SIG-M5 treated with dmso at 0.1 percent for 504 hours (cell line): ENCODE data around the gene NFILZ.
A peak's percentile ranks its signal among the peaks of the same experiment; 100 is the strongest.

Experiments used
- DNase-seq: peaks from one replicate; lab custom pipeline; 2025; ENCODE audit not compliant: unreplicated experiment; lab: John Stamatoyannopoulos, UW

The NFILZ gene

DNA sequence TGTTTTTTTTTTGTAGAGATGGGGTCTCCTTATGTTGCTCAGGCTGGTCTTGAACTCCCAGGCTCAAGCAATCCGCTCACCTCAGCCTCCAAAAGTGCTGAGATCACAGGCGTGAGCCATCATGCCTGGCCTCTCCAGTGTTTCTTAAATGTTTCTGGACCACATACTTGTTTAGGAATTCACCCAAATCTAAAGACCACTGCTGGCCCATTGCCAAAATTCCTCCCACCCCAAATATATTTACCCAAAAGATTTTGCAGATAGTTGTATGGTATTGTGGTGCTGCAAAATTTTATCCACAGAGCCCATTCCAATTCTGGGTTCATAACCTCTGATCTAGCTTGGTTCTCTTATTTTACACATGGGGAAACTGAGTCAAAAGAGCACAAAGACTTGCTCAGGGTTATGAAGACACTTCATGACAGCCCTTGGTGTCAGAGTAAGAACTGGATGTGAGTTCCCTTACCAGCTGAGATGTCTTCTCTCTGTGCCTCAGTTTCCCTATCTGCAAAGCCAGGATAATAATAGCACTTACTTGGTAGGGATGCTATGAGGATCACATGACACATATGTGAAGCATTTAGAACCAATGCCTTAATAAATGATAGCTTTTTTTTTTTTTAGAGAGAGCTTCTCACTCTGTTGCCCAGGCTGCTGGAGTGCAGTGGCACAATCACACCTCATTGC is 10.9 kb downstream of the NFILZ start:
- DNase-seq, result no peak

DNA sequence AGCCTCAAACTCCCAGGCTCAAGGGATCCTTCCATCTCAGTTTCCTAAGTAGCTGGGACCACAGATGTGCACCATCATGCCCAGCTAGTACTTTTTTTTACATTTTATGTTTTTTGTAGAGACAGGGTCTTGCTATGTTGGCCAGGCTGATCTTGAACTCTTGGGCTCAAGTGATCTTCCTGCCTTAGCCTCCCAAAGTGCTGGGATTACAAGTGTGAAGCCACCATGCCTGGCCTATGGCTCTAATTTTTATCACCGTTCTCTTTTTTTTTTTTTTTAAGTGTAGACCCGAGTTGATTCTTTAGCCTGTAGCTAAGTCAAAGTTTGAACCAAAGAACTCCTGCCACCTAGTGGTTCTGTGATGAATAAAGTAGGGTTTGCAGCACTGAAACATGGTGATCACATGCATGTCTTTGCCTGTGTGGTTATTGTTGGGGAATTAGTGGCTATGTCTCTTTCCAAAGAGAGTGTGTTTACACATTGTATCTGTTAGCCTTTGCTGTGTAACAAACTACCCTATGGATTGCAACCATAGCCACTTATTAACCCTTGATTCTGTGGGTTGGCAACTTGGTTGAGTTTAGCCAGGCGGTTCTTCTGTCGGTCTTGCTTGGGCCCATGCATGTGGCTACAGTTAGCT is 11.6 kb downstream of the NFILZ start:
- peak; percentile 41 for DNase-seq

DNA sequence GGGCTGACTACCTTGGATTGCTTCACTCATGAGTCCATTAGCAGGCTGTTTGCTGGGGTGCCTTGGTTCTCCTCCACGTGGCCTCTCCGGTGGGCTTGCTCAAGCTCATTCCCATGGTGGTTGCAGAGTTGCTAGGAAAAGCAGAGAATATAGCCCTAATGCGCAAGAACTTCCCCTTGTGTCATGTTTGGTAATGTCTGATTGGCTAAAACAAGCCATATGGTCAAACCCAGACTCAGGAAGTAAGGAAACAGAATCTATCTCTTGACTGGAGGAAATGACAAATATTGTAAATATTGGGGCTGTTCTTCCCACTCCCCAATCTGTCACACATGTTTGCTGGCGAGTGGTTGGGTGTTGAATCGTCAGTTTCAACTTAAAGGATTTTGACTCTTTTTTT is 12.1 kb downstream of the NFILZ start:
- DNase-seq, result peak; percentile 72

DNA sequence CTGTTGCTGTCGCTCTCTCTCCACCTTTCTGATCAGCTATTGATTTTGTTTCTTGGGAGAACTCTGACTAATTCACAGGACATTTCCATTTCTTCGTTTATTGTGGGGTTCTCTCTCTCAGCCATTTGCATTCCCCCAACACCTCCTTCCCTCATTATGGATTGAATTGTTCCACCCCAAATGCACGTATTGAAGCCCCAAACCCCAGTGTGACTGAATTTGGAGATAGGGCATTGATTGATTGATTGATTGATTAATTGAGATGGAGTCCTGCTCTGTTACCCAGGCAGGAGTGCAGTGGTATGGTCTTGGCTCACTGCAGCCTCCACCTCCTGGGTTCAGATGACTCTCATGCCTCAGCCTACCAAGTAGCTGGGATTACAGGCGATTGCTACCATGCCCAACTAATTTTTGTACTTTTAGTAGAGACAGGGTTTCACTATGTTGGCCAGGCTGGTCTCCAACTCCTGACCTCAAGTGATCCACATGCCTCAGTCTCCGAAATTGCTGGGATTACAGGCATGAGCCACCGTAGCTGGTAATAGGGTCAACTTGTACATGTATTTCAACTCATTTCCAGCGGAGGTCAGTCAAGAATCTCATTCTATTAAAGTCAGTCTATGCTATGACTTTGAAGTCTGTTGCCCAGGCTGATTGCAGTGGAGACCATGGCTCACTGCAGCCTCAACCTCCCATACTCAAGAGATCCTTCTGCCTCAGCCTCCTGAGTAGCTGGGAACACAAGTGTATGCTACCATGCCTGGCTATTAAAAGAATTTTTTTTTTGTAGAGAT is 13.6 kb downstream of the NFILZ start:
- DNase-seq, result no peak

DNA sequence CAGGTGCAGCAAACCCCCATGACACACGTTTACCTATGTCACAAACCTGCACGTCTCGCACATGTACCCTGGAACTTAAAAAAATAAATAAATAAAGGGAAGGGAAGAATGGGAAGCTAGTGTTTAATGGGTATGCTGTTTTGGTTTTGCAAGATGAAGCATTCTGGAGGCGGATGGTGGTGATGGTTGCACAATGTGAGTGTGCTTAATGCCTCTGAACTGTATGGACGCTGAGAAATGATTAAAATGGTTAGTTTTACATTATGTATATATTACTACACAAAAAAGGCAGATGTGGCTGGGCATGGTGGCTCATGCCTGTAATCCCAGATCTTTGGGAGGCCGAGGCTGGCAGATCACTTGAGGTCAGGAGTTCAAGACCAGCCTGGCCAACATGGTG is 17.8 kb downstream of the NFILZ start:
- peak; percentile 79 for DNase-seq

DNA sequence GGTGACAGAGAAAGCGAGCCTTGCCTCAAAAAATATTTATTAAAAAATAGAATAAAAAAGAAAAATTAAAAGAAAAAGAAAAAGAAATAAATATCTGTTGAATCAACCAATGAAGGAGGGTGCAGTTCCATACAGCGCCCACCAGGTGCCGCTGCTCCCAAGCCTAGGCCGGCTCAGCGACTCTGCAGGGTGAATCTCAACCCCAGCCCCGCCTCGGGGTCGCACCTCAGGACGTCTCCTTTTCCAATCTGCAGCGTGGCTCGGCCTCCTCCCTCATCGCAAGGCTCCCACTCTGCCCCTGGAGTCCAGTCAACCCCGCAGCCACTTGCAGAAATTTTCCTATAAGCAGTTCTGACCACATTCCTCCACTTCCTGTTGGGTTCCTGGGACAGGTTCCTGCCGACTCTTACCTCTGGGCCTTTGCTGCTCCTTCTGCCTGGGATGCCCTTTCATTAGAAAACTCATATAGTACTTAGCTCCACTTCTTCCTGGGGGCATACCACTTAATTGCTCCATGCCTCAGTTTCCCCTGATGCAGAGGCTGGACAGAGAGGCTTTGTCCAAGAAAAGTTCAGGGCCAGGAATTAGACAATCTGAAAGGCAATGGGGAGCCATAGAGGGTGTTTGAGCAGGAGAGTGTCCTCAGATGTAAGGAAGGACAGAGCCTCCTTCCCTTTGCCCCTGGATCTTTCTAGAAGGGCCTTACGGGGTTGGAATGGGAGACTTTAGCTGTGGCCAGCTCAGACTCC is 24.3 kb downstream of the NFILZ start:
- DNase-seq, result no peak

DNA sequence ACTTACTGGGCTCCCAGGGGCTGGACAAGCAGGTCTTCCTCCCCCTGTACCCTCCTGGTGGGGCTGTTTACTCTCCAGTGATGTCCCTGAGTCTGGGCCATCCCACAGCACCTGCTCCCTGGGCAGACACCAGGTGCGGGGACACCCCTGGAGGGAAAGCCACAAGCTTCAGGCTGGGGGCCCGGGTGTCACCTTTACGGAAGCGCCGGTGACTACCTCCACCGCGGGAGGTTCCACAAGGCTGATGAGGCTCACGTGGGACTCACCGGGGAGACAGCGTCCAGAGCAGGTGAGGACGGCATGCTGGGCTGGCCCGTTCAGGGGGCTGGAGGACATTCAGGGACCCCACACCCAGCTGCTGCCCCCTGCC is 24.9 kb downstream of the NFILZ start:
- DNase-seq, result no peak

DNA sequence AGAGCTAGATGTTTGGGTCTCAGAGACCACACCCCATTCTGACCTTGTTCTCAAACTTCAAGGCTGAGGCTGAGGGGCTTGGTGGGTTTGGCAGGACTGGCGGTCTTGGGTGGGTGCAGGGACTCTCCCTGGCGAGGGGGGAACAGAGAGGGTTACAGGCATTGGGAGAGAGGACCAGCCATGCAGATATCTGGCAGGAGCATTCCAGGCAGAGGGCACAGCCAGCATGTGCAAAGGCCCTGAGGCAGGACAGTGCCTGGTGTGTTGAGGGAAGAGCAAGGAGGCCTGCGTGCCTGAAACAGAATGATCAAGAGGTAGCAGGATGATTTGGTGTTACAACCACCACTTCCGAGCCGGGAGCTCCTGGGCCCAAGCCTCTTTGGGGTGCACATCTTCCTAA is 27.4 kb downstream of the NFILZ start:
- no peak for DNase-seq

DNA sequence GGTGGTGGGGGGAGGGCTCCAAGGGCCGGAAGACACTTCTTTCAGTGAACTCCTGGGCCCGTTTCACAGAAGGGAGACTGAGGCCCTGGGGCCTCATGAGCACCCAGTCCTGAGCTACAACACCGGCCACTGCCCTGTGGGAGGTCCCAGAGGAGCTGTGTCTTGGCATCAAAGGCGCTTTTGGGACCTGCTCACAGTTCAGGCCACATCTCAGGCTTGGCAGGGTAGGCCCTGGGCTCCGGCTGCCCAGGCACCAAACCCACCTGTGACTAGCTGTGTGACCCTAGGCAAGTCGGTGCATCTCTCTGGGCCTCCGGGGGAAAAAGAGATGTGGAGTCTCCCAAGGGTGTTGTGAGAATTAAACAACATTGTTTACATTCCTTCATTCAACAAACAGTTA is 29.5 kb downstream of the NFILZ start:
- DNase-seq, result no peak

DNA sequence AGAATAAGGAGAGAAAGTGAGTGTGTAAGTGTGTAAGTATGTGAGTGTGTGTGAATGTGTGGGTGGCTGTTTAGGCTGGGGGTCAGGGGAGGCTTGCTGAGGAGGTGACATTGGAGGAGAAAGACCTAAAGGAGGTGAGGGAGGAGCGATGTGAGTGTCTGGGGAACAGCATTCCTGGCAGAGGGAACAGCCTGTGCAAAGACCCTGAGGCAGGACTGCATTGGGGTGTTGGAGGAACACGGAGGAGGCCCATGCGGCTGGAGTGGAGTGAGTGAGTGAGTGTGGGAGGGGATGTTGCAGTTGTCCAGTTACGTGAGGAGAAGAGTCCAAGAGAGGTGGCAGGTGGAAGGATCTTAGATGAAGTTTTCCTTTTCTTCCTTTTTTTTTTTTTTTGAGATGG is 31.8 kb downstream of the NFILZ start:
- DNase-seq, result no peak

DNA sequence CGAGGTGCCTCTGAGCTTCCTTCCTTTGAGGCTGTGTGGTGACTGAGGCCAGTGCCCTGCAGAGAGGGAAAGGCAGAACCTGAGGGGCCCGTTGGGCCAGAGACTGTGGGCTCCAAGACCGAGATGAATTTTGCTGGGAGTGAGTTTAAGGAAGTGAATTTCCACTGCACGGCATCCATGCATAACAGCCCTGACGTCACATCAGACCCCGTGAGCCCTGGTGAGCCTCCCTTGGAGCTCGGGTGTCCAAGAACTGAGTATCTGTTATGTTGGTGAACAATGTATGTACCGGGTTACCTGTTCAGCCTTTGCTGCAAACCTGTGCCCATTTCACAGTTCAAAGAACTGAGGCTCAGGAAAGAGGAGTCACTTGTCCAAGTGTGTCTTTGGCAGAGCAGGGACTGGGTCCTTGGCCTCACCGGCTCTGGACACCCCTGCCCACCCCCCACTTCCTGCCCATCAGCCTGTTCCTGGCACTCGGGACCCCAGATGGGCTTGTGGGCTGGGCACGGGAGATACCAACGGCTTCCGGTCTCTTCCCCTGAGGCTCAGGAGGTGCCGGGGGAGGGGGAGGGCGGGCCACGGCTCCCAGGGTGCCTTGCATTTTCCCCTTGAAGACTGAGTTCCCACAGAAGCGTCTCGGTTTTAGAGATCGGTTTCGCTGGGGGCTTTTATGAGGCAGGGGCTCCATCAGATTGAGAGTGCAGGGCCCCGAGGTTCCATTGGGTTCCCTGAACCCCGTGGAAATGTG is 33.7 kb downstream of the NFILZ start:
- no peak for DNase-seq

DNA sequence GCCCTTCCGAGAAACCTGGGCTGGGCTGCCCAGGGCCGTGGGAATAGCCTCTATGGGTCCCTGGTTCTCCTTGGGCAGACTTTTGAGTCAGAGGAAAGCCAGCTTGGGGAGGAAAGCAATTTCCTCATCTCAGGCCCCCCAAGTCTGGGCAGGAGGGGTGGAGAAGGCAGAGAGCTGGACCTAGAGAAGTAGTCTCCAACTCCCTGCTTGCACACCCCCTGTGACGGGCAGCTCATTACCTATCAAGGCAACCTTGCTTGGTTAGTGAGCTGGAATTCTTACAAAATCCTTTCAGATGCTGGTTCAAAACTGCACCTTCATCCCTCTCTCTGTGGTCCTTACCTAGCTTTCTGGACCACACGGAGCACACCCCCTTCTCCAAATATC is 34.2 kb downstream of the NFILZ start:
- no peak for DNase-seq

DNA sequence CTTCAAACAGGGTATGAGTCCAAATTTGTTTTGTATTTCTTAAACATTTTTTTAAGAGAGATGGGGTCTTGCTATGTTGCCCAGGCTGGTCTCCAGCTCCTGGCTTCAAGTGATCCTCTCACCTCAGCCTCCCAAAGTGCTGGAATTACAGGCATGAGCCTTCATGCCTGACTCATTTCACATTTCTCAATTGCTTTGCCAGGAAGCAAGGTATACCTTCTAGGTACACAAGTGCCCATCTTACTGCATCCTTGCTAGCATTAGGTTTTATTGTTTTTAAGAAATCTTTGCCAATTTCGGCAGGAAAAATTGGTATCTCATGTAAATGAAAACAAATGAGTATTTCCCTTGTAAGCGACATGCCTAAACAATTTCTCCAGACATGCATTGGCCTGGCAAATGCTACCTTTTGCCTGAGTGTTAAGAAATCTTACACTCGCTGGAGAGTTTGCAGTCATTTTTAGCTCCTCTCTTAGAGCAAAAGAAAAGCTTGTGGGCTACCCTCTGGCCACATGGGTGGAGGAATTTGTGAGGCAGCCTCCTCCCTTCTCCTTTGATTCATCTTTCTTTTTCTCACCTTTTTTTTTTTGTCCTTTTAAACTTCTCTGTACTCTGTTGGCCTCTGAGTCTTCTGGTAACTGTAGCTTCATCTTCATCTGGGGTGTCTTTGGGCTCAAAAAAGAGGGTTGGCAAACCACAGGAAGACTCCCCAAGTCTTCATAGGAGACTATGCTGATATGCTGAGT is 35.2 kb downstream of the NFILZ start:
- no peak for DNase-seq

DNA sequence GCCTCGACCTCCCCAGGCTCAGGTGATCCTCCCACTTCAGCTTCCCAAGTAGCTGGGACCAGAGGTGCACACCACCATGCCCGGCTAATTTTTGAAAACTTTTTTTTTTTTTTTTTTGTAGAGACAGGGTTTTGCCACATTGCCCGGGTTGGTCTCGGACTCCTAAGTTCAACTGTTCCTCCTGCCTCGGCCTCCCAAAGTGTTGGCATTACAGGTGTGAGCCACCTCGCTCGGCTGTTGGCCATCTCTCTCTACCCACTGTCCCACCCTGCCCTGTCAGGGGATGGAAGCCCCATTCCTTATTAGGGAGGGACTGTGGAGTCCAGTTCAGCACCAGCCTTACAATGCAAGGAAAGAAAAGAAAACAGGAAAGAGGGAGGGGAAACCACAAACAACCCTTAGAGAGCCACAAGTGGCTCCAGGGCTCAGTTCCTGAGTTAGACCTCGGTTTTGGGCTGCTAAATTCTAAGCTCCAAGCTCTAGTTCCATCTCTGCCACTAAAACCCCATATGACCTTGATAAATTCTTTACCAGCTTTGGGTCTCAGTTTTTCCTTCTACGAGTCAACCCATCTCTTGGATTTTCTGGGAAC is 36.5 kb downstream of the NFILZ start:
- DNase-seq, result no peak

DNA sequence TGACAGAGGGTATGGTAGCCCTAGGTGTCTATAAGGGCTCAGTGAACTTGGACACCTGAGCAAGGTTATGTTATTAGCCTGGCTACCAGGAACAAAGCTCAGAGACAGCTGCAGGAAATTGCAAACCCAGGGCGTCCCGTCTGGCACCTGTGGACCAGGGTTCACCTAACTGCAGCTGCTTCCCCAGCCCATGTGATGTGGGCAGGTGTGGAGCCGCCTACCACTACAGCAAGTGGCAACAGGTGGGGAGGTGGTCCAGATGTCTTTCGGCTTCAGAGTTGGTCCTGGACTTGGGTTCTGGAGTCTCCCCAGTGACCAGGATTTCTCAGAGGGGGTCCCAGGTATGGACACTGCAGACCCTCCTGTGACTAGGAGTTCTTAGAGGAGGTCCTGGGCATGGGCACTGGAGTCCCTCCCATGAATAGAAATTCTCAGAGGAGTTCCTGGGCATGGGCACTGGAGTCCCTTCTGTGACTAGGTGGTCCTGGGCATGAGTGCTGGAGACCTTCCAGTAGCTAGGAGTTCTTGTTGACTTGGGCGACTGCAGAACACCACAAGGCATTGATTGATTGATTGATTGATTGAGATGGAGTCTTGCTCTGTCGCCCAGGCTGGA is 43.0 kb downstream of the NFILZ start:
- DNase-seq, result no peak

DNA sequence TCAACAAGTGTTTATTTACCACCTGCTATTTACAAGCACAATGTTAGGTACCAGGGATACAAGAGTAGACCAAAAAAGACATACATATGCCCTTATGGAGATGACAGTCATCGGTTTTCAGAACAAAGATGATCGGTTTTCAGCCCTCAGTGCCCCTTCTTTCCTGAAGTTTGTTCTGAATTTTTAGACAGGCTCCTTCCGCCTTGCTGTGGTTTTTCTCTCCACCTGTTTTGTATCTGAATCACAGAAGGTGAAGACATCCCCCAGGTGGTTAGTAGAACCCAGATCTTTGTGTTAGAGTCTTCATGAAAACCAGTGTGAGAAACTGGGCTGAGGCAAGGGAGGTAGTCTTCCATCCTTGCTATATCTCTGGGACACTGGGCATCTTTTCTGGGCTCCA is 44.6 kb downstream of the NFILZ start:
- DNase-seq, result no peak

DNA sequence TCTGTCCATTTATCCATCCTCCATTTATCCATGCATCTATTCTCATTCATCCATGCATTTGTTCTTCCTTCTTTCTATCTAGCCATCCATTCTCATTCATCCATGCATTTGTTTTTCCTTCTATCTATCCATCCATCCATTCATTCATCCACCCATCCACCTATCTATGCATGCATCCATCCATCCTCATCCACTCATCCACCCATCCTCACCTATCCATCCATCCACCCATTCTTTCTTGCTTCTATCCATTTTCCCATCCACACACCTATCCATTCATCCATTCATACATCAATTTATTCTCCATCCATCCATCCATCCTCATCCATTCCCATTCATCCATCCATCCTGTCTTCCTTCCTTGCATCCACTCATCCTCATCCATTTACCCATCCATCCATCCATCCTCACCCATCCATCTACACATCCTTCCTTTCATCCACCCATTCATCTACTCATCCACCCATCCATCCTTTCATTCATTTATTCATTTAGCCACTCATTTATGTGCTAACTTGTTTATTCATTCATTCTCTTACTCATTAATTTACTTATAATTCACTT is 47.9 kb downstream of the NFILZ start:
- DNase-seq, result no peak
